HUES6 (cell line): Measurements from ENCODE around the gene MYO9B.
"Not testable (repeated sequence)": the region's sequence is repeated elsewhere in the genome, so short reads cannot be mapped to it uniquely, and the experiment has no call there.

Experiments
- H3K27ac ChIP-seq: 2 replicates; pipeline ENCODE4 v1.7.0; 2013; ENCODE audit warnings: low read depth, mild to moderate bottlenecking, low read length, inconsistent platforms
- H3K27me3 ChIP-seq: 2 replicates; pipeline ENCODE4 v1.6.1; 2013; ENCODE audit warnings: low read length; ENCODE audit not compliant: control insufficient read depth, insufficient read depth
- H3K36me3 ChIP-seq: 2 replicates; pipeline ENCODE4 v1.6.1; 2013; ENCODE audit warnings: low read length; ENCODE audit not compliant: control insufficient read depth, insufficient read depth
- H3K4me1 ChIP-seq: 2 replicates; pipeline ENCODE4 v1.6.1; 2013; ENCODE audit warnings: low read length; ENCODE audit not compliant: control insufficient read depth, insufficient read depth
- H3K4me3 ChIP-seq: 2 replicates; pipeline ENCODE4 v1.5.1; 2013; ENCODE audit warnings: low read depth, low read length
- H3K9ac ChIP-seq: one replicate; pipeline ENCODE4 v1.6.1; 2013; ENCODE audit warnings: mild to moderate bottlenecking, low read length
- H3K9me3 ChIP-seq: 2 replicates; pipeline ENCODE4 v1.6.1; 2013; ENCODE audit warnings: low read depth, low read length; ENCODE audit not compliant: control insufficient read depth, insufficient read depth

Gene MYO9B

GRCh38 chr19:17106964-17107363 lies 31.4 kb downstream of the MYO9B start:
- Histone ChIP-seq H3K27ac (peak overlapping the region; percentile 48; the same call in 1 of the 2 replicates), H3K4me1 (peaks cover 14% of the 10 kb centered on the region; the same call in 1 of the 2 replicates), H3K36me3 (peaks cover 36% of the 10 kb centered on the region), H3K9ac (peak overlapping the region; percentile 13)
- H3K4me3 ChIP-seq, H3K9me3 ChIP-seq, H3K27me3 ChIP-seq: not testable (repeated sequence)

GRCh38 chr19:17107546-17108452 lies 32.2 kb downstream of the MYO9B start:
- peaks cover 3% of the 10 kb centered on the region for H3K9me3 ChIP-seq
- H3K9ac ChIP-seq: peak overlapping the region; percentile 13
- H3K27ac ChIP-seq: peak overlapping the region; percentile 48; the same call in 1 of the 2 replicates
- H3K27me3 ChIP-seq: no peaks in the 10 kb centered on the region
- H3K4me1 ChIP-seq: peaks cover 22% of the 10 kb centered on the region; the same call in 1 of the 2 replicates
- H3K36me3 ChIP-seq: peaks cover 29% of the 10 kb centered on the region
- no peak overlapping the region for H3K4me3 ChIP-seq

- Histone ChIP-seq H3K36me3 (peaks cover 23% of the 10 kb centered on the region), H3K9me3 (no peaks in the 10 kb centered on the region), H3K4me3 (no peak overlapping the region), H3K27me3 (no peaks in the 10 kb centered on the region), H3K4me1 (peaks cover 28% of the 10 kb centered on the region), H3K9ac (no peak overlapping the region), H3K27ac (no peak overlapping the region)
Observed at GRCh38 chr19:17108453-17108784, 32.8 kb downstream of the MYO9B start.

- Histone ChIP-seq H3K36me3 (peaks cover 19% of the 10 kb centered on the region), H3K27me3 (no peaks in the 10 kb centered on the region), H3K4me3 (no peak overlapping the region), H3K4me1 (peaks cover 37% of the 10 kb centered on the region), H3K27ac (no peak overlapping the region), H3K9ac (no peak overlapping the region), H3K9me3 (no peaks in the 10 kb centered on the region)
Observed at GRCh38 chr19:17109300-17109699, 33.7 kb downstream of the MYO9B start.

GRCh38 chr19:17109962-17110598 lies 34.5 kb downstream of the MYO9B start:
- Histone ChIP-seq H3K27me3 (no peaks in the 10 kb centered on the region), H3K9ac (no peak overlapping the region), H3K27ac (no peak overlapping the region), H3K4me3 (no peak overlapping the region), H3K36me3 (peaks cover 18% of the 10 kb centered on the region), H3K4me1 (peaks cover 41% of the 10 kb centered on the region), H3K9me3 (no peaks in the 10 kb centered on the region)

GRCh38 chr19:17110599-17110966 lies 35.0 kb downstream of the MYO9B start:
- Histone ChIP-seq H3K4me3 (no peak overlapping the region), H3K9ac (no peak overlapping the region), H3K27me3 (no peaks in the 10 kb centered on the region), H3K9me3 (no peaks in the 10 kb centered on the region), H3K27ac (no peak overlapping the region), H3K4me1 (peaks cover 41% of the 10 kb centered on the region), H3K36me3 (peaks cover 15% of the 10 kb centered on the region; the same call in 1 of the 2 replicates)

- peaks cover 11% of the 10 kb centered on the region; the same call in 1 of the 2 replicates for H3K36me3 ChIP-seq
- peaks cover 49% of the 10 kb centered on the region for H3K4me1 ChIP-seq
- no peak overlapping the region for H3K4me3 ChIP-seq
- H3K27me3 ChIP-seq: no peaks in the 10 kb centered on the region
- H3K9ac ChIP-seq: no peak overlapping the region
- no peaks in the 10 kb centered on the region for H3K9me3 ChIP-seq
- no peak overlapping the region for H3K27ac ChIP-seq
Observed at GRCh38 chr19:17111766-17112165, 36.2 kb downstream of the MYO9B start.

GRCh38 chr19:17112271-17112670 lies 36.7 kb downstream of the MYO9B start:
- Histone ChIP-seq H3K36me3 (peaks cover 11% of the 10 kb centered on the region; the same call in 1 of the 2 replicates), H3K4me3 (no peak overlapping the region), H3K4me1 (peaks cover 47% of the 10 kb centered on the region), H3K27ac (no peak overlapping the region), H3K9ac (no peak overlapping the region), H3K9me3 (no peaks in the 10 kb centered on the region), H3K27me3 (no peaks in the 10 kb centered on the region)

- H3K36me3 ChIP-seq: peaks cover 11% of the 10 kb centered on the region; the same call in 1 of the 2 replicates
- no peak overlapping the region for H3K9ac ChIP-seq
Observed at GRCh38 chr19:17112700-17113099, 37.1 kb downstream of the MYO9B start.

GRCh38 chr19:17113127-17113785 lies 37.7 kb downstream of the MYO9B start:
- Histone ChIP-seq H3K9me3 (no peaks in the 10 kb centered on the region), H3K4me1 (peaks cover 38% of the 10 kb centered on the region), H3K4me3 (no peak overlapping the region), H3K9ac (no peak overlapping the region), H3K36me3 (peaks cover 11% of the 10 kb centered on the region; the same call in 1 of the 2 replicates), H3K27me3 (no peaks in the 10 kb centered on the region), H3K27ac (no peak overlapping the region)

More at GRCh38 chr19:17112700-17113099, 37.1 kb downstream of the MYO9B start:
- peaks cover 43% of the 10 kb centered on the region for H3K4me1 ChIP-seq
- no peaks in the 10 kb centered on the region for H3K9me3 ChIP-seq
- H3K27ac ChIP-seq: no peak overlapping the region
- H3K4me3 ChIP-seq: no peak overlapping the region
- H3K27me3 ChIP-seq: no peaks in the 10 kb centered on the region
